IMR-90 (cell line): ENCODE data around the gene SULT1C4. TPM values are rescaled to one million over a fixed set of nuclear protein-coding genes. Genes with fewer than 3 reads are reported as not detected.
A peak's percentile ranks its signal among the peaks of the same experiment; 100 is the strongest.

Experiments
- ATAC-seq: fragments of 200-7000 bp; cut with Tn5 transposase; 2 replicates; pipeline ENCODE4 v1.9.1; 2020; ENCODE audit warnings: low read depth, mild to moderate bottlenecking, moderate library complexity
- BruUV-seq: library from RNA; stranded (reverse); fragments of 400-500 nt; replicated peaks from 2 replicates; lab custom pipeline; 2021; lab: Mats Ljungman, UMichigan
- CTCF ChIA-PET: fragments of 300-600 bp; formaldehyde crosslinking; extraction: SDS; loops from one replicate; lab custom pipeline; 2021; ENCODE audit warnings: antibody characterized with exemption; lab: Yijun Ruan, JAX
- POLR2A ChIA-PET: fragments of 300-600 bp; sonication (Branson Sonifier 250); formaldehyde crosslinking; loops from one replicate; lab custom pipeline; 2022; ENCODE audit warnings: antibody characterized with exemption; ENCODE audit not compliant: unreplicated experiment; lab: Charles Lee
- DNase-seq: peaks from one replicate; pipeline ENCODE4 v3.0.0; 2013
- H2AFZ ChIP-seq: replicated peaks from 2 replicates; pipeline ENCODE3; 2013; ENCODE audit warnings: low read length, mild to moderate bottlenecking; ENCODE audit not compliant: poor library complexity
- H2AK5ac ChIP-seq: 2 replicates; pipeline ENCODE4 v1.6.1; 2013; ENCODE audit warnings: low read depth, low read length, inconsistent platforms
- H2AK9ac ChIP-seq: replicated peaks from 2 replicates; pipeline ENCODE3; 2013; ENCODE audit warnings: mild to moderate bottlenecking, low read depth, low read length, moderate library complexity; ENCODE audit not compliant: poor library complexity
- H2BK120ac ChIP-seq: 2 replicates; pipeline ENCODE4 v1.6.1; 2013; ENCODE audit warnings: low read depth, low read length, inconsistent platforms
- H2BK15ac ChIP-seq: 3 replicates; pipeline ENCODE4 v1.6.1; 2013; ENCODE audit warnings: low read depth, low read length, inconsistent platforms
- H2BK20ac ChIP-seq: 2 replicates; pipeline ENCODE4 v1.6.1; 2013; ENCODE audit warnings: low read depth, mild to moderate bottlenecking, inconsistent platforms, low read length, moderate library complexity
- H2BK5ac ChIP-seq: 2 replicates; pipeline ENCODE4 v1.6.1; 2013; ENCODE audit warnings: mild to moderate bottlenecking, low read depth, low read length, inconsistent platforms; ENCODE audit not compliant: poor library complexity, severe bottlenecking
- H3K14ac ChIP-seq: replicated peaks from 2 replicates; pipeline ENCODE4 v1.6.1; 2013; ENCODE audit warnings: low read depth, low read length, inconsistent platforms
- H3K18ac ChIP-seq: 2 replicates; pipeline ENCODE4 v1.6.1; 2013; ENCODE audit warnings: low read depth, low read length, control low read depth
- H3K23ac ChIP-seq: 2 replicates; pipeline ENCODE4 v1.6.1; 2013; ENCODE audit warnings: low read depth, low read length, inconsistent platforms
- H3K27ac ChIP-seq: 2 replicates; pipeline ENCODE4 v1.5.1; 2013; ENCODE audit warnings: mild to moderate bottlenecking, control low read depth, low read length; ENCODE audit not compliant: insufficient read depth
- H3K27me3 ChIP-seq: 2 replicates; pipeline ENCODE4 v1.6.1; 2013; ENCODE audit warnings: low read length; ENCODE audit not compliant: control insufficient read depth, insufficient read depth
- H3K36me3 ChIP-seq: 2 replicates; pipeline ENCODE4 v1.6.1; 2013; ENCODE audit warnings: low read length, mixed read lengths; ENCODE audit not compliant: control insufficient read depth, insufficient read depth
- H3K4ac ChIP-seq: 2 replicates; pipeline ENCODE4 v1.6.1; 2013; ENCODE audit warnings: low read depth, low read length, inconsistent platforms
- H3K4me1 ChIP-seq: 2 replicates; pipeline ENCODE4 v1.6.1; 2013; ENCODE audit warnings: low read length, mixed read lengths; ENCODE audit not compliant: control insufficient read depth, insufficient read depth
- H3K4me2 ChIP-seq: 2 replicates; pipeline ENCODE4 v1.6.1; 2013; ENCODE audit warnings: low read depth, mild to moderate bottlenecking, control low read depth, low read length, moderate library complexity
- H3K4me3 ChIP-seq: 2 replicates; pipeline ENCODE4 v1.5.1; 2013; ENCODE audit warnings: low read depth, mild to moderate bottlenecking, control low read depth, low read length, moderate library complexity; ENCODE audit not compliant: insufficient read depth
- H3K56ac ChIP-seq: 2 replicates; pipeline ENCODE4 v1.6.1; 2013; ENCODE audit warnings: low read length, inconsistent platforms; ENCODE audit not compliant: insufficient read depth; ENCODE audit errors: extremely low read depth
- H3K79me1 ChIP-seq, 2 experiments: 2 replicates each; pipeline ENCODE4 v1.6.1; 2013; ENCODE audit warnings: low read length in 2 of 2, inconsistent platforms in 1 of 2, low read depth in 1 of 2
- H3K9ac ChIP-seq: 2 replicates; pipeline ENCODE4 v1.6.1; 2013; ENCODE audit warnings: low read depth, low read length, control low read depth
- H3K9me1 ChIP-seq: 2 replicates; pipeline ENCODE4 v1.6.1; 2013; ENCODE audit warnings: low read length, inconsistent platforms; ENCODE audit not compliant: insufficient read depth
- H3K9me3 ChIP-seq: 2 replicates; pipeline ENCODE4 v1.6.1; 2013; ENCODE audit warnings: low read length; ENCODE audit not compliant: control insufficient read depth, insufficient read depth
- H4K20me1 ChIP-seq: 2 replicates; pipeline ENCODE4 v1.6.1; 2013; ENCODE audit warnings: low read length, inconsistent platforms; ENCODE audit not compliant: insufficient read depth
- H4K5ac ChIP-seq: 2 replicates; pipeline ENCODE4 v1.6.1; 2013; ENCODE audit warnings: mild to moderate bottlenecking, low read depth, low read length, control low read depth
- H4K8ac ChIP-seq, 2 experiments: 2 replicates each; pipeline ENCODE4 v1.6.1; 2013; ENCODE audit warnings: low read depth in 2 of 2, low read length in 2 of 2, control low read depth in 1 of 2, inconsistent platforms in 1 of 2
- H4K91ac ChIP-seq: 2 replicates; pipeline ENCODE4 v1.6.1; 2013; ENCODE audit warnings: low read depth, low read length, inconsistent platforms; ENCODE audit not compliant: insufficient read depth
- BHLHE40 ChIP-seq: fragments of 150-350 bp; IDR thresholded peaks from 2 replicates; pipeline ENCODE4 v1.6.1; 2016; ENCODE audit warnings: mild to moderate bottlenecking, low read depth, low read length
- CEBPB ChIP-seq: IDR thresholded peaks from 2 replicates; pipeline ENCODE4 v1.6.1; 2012; ENCODE audit warnings: low read depth, low read length, improper control_type of control experiment
- CHD1 ChIP-seq: IDR thresholded peaks from 2 replicates; pipeline ENCODE4 v1.6.1; 2012; ENCODE audit warnings: low read depth, low read length, improper control_type of control experiment
- CTCF ChIP-seq: conservative IDR thresholded peaks from 2 replicates; pipeline ENCODE4 v1.5.1; 2012; ENCODE audit warnings: mild to moderate bottlenecking, low read depth, low read length, improper control_type of control experiment
- ELK1 ChIP-seq: fragments of 150-350 bp; IDR thresholded peaks from 2 replicates; pipeline ENCODE4 v1.6.1; 2016; ENCODE audit warnings: low read depth, mild to moderate bottlenecking, low read length, moderate library complexity, borderline replicate concordance
- FOS ChIP-seq: fragments of 150-350 bp; IDR thresholded peaks from 2 replicates; pipeline ENCODE4 v1.6.1; 2016; ENCODE audit warnings: low read depth, low read length
- MAFK ChIP-seq: IDR thresholded peaks from 2 replicates; pipeline ENCODE4 v1.6.1; 2012; ENCODE audit warnings: low read depth, low read length, improper control_type of control experiment
- MAZ ChIP-seq: IDR thresholded peaks from 2 replicates; pipeline ENCODE4 v1.6.1; 2012; ENCODE audit warnings: low read depth, mild to moderate bottlenecking, low read length, improper control_type of control experiment, moderate library complexity, borderline replicate concordance
- NFE2L2 ChIP-seq: fragments of 150-350 bp; IDR thresholded peaks from 2 replicates; pipeline ENCODE4 v1.6.1; 2016; ENCODE audit warnings: low read depth, mild to moderate bottlenecking, low read length
- RAD21 ChIP-seq: IDR thresholded peaks from 2 replicates; pipeline ENCODE4 v1.6.1; 2012; ENCODE audit warnings: low read length, improper control_type of control experiment
- RCOR1 ChIP-seq: IDR thresholded peaks from 2 replicates; pipeline ENCODE4 v1.6.1; 2012; ENCODE audit warnings: mild to moderate bottlenecking, low read length, improper control_type of control experiment; ENCODE audit not compliant: insufficient replicate concordance
- SMC3 ChIP-seq: fragments of 150-350 bp; IDR thresholded peaks from 2 replicates; pipeline ENCODE4 v1.6.1; 2016; ENCODE audit warnings: low read depth, mild to moderate bottlenecking, antibody characterized with exemption, low read length, moderate library complexity
- WGBS, 2 experiments: methylation state at CpG; one replicate each; pipeline versions ENCODE4 v1.1.5 to v1.1.7; 2013; ENCODE audit warnings: missing lambda C conversion rate in 2 of 2; ENCODE audit not compliant: insufficient read length in 1 of 2; ENCODE audit errors: extremely low coverage in 2 of 2; 5-methylcytosine and 5-hydroxymethylcytosine counted together
- dilution Hi-C: fragments of 300-500 bp; cut with HindIII; formaldehyde crosslinking; loops from one replicate; pipeline ENCODE4 v1.14.3; 2018; ENCODE audit warnings: low sequenced_read_pairs; ENCODE audit not compliant: unreplicated experiment
- in situ Hi-C: fragments of 300-500 bp; cut with MboI; formaldehyde crosslinking; loops from 3 replicates; pipeline ENCODE4 v1.14.3; 2019; ENCODE audit warnings: low sequenced_read_pairs, inconsistent platforms, mixed read lengths
- intact Hi-C: fragments of 100-400 bp; cut with micrococcal nuclease; formaldehyde crosslinking; loops from 2 replicates; pipeline ENCODE4 v1.10.0; 2022
- polyA plus RNA-seq, 3 experiments: library from polyadenylated mRNA; depleted of rRNA; stranded (reverse); fragments of >200 nt; gene quantifications; 2 replicates each; pipeline ENCODE4 v1.2.3, GENCODE V29; 2012; ENCODE audit warnings: low replicate concordance in 1 of 3
- total RNA-seq: library from RNA; depleted of rRNA; stranded (reverse); fragments of >200 nt; gene quantifications from 2 replicates; pipeline ENCODE4 v1.2.3, GENCODE V29; 2012

Gene SULT1C4
- total and polyA plus RNA-seq, 2 of the 4 experiments (the other 2 are of a cell fraction): 0.36 to 0.50 TPM

GRCh38 chr2:108404784-108405397, 27.1 kb downstream of the SULT1C4 start:
- Histone ChIP-seq H4K91ac (no peak overlapping the region), H3K4me1 (peaks cover 11% of the 10 kb centered on the region), H3K27ac (no peak overlapping the region), H3K36me3 (no peaks in the 10 kb centered on the region), H3K14ac (no peak overlapping the region), H3K56ac (no peak overlapping the region), H2AK9ac (no peak overlapping the region), H3K9me3 (peaks cover 11% of the 10 kb centered on the region), H2BK5ac (no peak overlapping the region), H2BK120ac (no peak overlapping the region), H2BK15ac (no peak overlapping the region), H2BK20ac (0 out of 2 replicates have a peak overlapping the region, but pooled peaks have one; percentile 1), H2AK5ac (0 out of 2 replicates have a peak overlapping the region, but pooled peaks have one; percentile 10), H4K8ac (no peak overlapping the region), H3K4me2 (no peak overlapping the region), H3K23ac (no peak overlapping the region), H3K79me1 (no peaks in the 10 kb centered on the region), H2AFZ (no peak overlapping the region), H3K4me3 (no peak overlapping the region), H3K4ac (no peak overlapping the region), H4K5ac (no peak overlapping the region), H3K9ac (no peak overlapping the region), H3K27me3 (no peaks in the 10 kb centered on the region), H4K20me1 (no peaks in the 10 kb centered on the region), H3K9me1 (peaks cover 7% of the 10 kb centered on the region), H3K18ac (no peak overlapping the region)
- no peak for TF ChIP-seq CTCF
- TF ChIP-seq MAFK: no peak
- TF ChIP-seq RCOR1: no peak
- no peak for TF ChIP-seq CEBPB
- TF ChIP-seq FOS: no peak
- TF ChIP-seq RAD21: no peak
- no peak for TF ChIP-seq CHD1
- TF ChIP-seq SMC3: no peak
- TF ChIP-seq ELK1: no peak
- TF ChIP-seq BHLHE40: no peak
- no peak for TF ChIP-seq NFE2L2
- TF ChIP-seq MAZ: no peak
- POLR2A ChIA-PET: no interaction called here
- dilution Hi-C loops (no loop called here), intact Hi-C loops (no loop called here), in situ Hi-C loops (no loop called here)
- BruUV-seq: no TSS peak
- 67% methylated on average over 1 of the region's 4 CpGs; no CpG with 5 or more reads in 1 of the 2 experiments for WGBS, 2 experiments
- CTCF ChIA-PET: no interaction called here
- DNase-seq (no peak), ATAC-seq (no peak)
